ENCODE measurements around the gene MAML2.

DNA sequence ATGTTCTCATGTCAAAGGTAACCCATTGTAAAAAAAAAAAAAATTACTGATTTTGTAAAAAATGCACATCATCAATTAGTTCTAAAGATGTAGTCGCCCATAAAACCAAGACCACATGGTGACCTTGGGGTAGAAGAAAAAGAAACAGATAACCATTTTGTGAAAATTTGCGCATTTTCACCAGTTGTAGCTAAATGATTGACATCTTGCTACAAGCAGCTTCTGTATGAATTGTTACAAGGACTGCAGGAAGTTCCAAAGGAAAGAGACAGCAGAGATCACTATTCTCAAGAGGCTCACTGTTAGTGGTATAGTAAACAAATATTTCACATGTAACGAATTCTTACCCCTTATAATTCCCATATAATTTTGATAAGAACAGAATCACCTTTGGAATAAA, 48.7 kb downstream of the MAML2 start:
- TF ChIP-seq, protein P1, sequence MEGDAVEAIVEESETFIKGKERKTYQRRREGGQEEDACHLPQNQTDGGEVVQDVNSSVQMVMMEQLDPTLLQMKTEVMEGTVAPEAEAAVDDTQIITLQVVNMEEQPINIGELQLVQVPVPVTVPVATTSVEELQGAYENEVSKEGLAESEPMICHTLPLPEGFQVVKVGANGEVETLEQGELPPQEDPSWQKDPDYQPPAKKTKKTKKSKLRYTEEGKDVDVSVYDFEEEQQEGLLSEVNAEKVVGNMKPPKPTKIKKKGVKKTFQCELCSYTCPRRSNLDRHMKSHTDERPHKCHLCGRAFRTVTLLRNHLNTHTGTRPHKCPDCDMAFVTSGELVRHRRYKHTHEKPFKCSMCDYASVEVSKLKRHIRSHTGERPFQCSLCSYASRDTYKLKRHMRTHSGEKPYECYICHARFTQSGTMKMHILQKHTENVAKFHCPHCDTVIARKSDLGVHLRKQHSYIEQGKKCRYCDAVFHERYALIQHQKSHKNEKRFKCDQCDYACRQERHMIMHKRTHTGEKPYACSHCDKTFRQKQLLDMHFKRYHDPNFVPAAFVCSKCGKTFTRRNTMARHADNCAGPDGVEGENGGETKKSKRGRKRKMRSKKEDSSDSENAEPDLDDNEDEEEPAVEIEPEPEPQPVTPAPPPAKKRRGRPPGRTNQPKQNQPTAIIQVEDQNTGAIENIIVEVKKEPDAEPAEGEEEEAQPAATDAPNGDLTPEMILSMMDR (IDR thresholded peaks at IDR 0.05): no peak
- TF ChIP-seq POLR2A (IDR thresholded peaks at IDR 0.05) (no peak), EP300 (IDR thresholded peaks at IDR 0.05) (no peak)

Measured in stomach (tissue), 4 donors.